Keratinocyte (primary cell): ENCODE results near the gene NTRK1. TPM values are rescaled to one million over a fixed set of nuclear protein-coding genes. Genes with fewer than 3 reads are reported as not detected.

Source experiments
- DNase-seq: peaks from one replicate; pipeline ENCODE4 v3.0.0-alpha.2; 2011; ENCODE audit warnings: low read depth, missing footprints, low spot score
- FAIRE-seq: peaks from 2 replicates; lab custom pipeline; 2011; peaks lifted over from hg19 to GRCh38; lab: Jason Lieb, UNC
- H2AFZ ChIP-seq: 2 replicates; pipeline ENCODE4 v1.6.0; 2012; ENCODE audit warnings: low read length, control low read depth, inconsistent platforms; ENCODE audit not compliant: control insufficient read depth
- H3K27ac ChIP-seq: 2 replicates; pipeline ENCODE4 v1.5.1; 2011; ENCODE audit warnings: low read length; ENCODE audit not compliant: control insufficient read depth, insufficient read depth
- H3K27me3 ChIP-seq: 3 replicates; pipeline ENCODE4 v1.6.0; 2011; ENCODE audit warnings: low read length; ENCODE audit not compliant: control insufficient read depth, insufficient read depth; ENCODE audit errors: extremely low read depth
- H3K36me3 ChIP-seq, 2 experiments: 2 replicates in 1 of 2; 3 replicates in 1 of 2; pipeline ENCODE4 v1.5.1; 2011; ENCODE audit warnings: low read length in 2 of 2, mild to moderate bottlenecking in 1 of 2; ENCODE audit not compliant: control insufficient read depth in 2 of 2, insufficient read depth in 2 of 2; ENCODE audit errors: extremely low read depth in 1 of 2
- H3K4me1 ChIP-seq: 3 replicates; pipeline ENCODE4 v1.5.1; 2011; ENCODE audit warnings: low read length; ENCODE audit not compliant: control insufficient read depth, insufficient read depth; ENCODE audit errors: extremely low read depth
- H3K4me2 ChIP-seq: 3 replicates; pipeline ENCODE4 v1.6.0; 2011; ENCODE audit warnings: low read depth, low read length; ENCODE audit not compliant: control insufficient read depth, insufficient read depth; ENCODE audit errors: extremely low read depth
- H3K4me3 ChIP-seq, 3 experiments: fragments of 200-600 bp in 1 of 3; sonication (generic) in 1 of 3; 2 replicates in 2 of 3; 3 replicates in 1 of 3; pipeline ENCODE4 v1.5.1; 2011 to 2016; ENCODE audit warnings: low read length in 3 of 3, mild to moderate bottlenecking in 3 of 3, control low read depth in 2 of 3, inconsistent platforms in 1 of 3, low read depth in 1 of 3, mixed read lengths in 1 of 3, mixed run types in 1 of 3, moderate library complexity in 1 of 3; ENCODE audit not compliant: control insufficient read depth in 2 of 3, insufficient read depth in 2 of 3; ENCODE audit errors: extremely low read depth in 1 of 3
- H3K79me2 ChIP-seq: 2 replicates; pipeline ENCODE4 v1.6.0; 2012; ENCODE audit warnings: low read length; ENCODE audit not compliant: control insufficient read depth, insufficient read depth
- H3K9ac ChIP-seq: 3 replicates; pipeline ENCODE4 v1.6.0; 2011; ENCODE audit warnings: low read length; ENCODE audit not compliant: control insufficient read depth, insufficient read depth; ENCODE audit errors: extremely low read depth
- H3K9me1 ChIP-seq: 3 replicates; pipeline ENCODE4 v1.6.0; 2011; ENCODE audit warnings: low read length; ENCODE audit not compliant: control insufficient read depth, insufficient read depth; ENCODE audit errors: extremely low read depth
- H3K9me3 ChIP-seq: 2 replicates; pipeline ENCODE4 v1.5.1; 2012; ENCODE audit warnings: low read depth, low read length; ENCODE audit not compliant: control insufficient read depth
- H4K20me1 ChIP-seq: 3 replicates; pipeline ENCODE4 v1.6.0; 2011; ENCODE audit warnings: low read length; ENCODE audit not compliant: control insufficient read depth, insufficient read depth; ENCODE audit errors: extremely low read depth
- CTCF ChIP-seq, 3 experiments: IDR thresholded peaks in 1 of 3; conservative IDR thresholded peaks in 1 of 3; optimal IDR thresholded peaks in 1 of 3; 2 replicates in 2 of 3; 3 replicates in 1 of 3; pipeline versions ENCODE3 to v1.5.1; 2011; ENCODE audit warnings: low read length in 3 of 3, mild to moderate bottlenecking in 3 of 3, moderate library complexity in 2 of 3, control low read depth in 1 of 3, inconsistent platforms in 1 of 3; ENCODE audit not compliant: insufficient read depth in 2 of 3; ENCODE audit errors: extremely low read depth in 1 of 3
- EZH2 ChIP-seq: IDR thresholded peaks from one replicate; pipeline ENCODE4 v1.6.1; 2012; ENCODE audit warnings: inconsistent platforms, mild to moderate bottlenecking, low read length, moderate library complexity
- dilution Hi-C: fragments of 300-500 bp; cut with MboI; formaldehyde crosslinking; loops from one replicate; pipeline ENCODE4 v1.7.0; 2020; ENCODE audit warnings: low sequenced_read_pairs; ENCODE audit not compliant: extremely low pct_ligation_motif_present
- polyA plus RNA-seq, 5 experiments: library from polyadenylated mRNA; depleted of rRNA in 3 of 5; stranded (reverse) in 3 of 5; stranded (forward) in 1 of 5; unstranded in 1 of 5; fragments of >200 nt; gene quantifications; 1 replicate in 1 of 5; 2 replicates in 3 of 5; 3 replicates in 1 of 5; pipeline versions ENCODE4 v1.2.1 to v1.2.3, GENCODE V29; 2011 to 2012; ENCODE audit warnings: missing spikeins in 2 of 5, low read depth in 1 of 5, low replicate concordance in 1 of 5

Gene NTRK1
- polyA plus RNA-seq, 1 donor (not counting 4 experiments of a cell fraction or from before 2014, with no cell fraction given) = 0.03 TPM

GRCh38 chr1:156899956-156900718, 39.5 kb downstream of the NTRK1 start:
- TF ChIP-seq CTCF (optimal IDR thresholded peaks at IDR 0.05 in 1 of 3, IDR thresholded peaks at IDR 0.05 in 1 of 3, conservative IDR thresholded peaks at IDR 0.05 in 1 of 3; ENCODE audit: extremely low read depth in 1 of 3, insufficient read depth in 2 of 3, low read length in 3 of 3) = no peak
- TF ChIP-seq EZH2 = no peak
- Histone ChIP-seq H3K36me3 (no peaks in the 10 kb centered on the region), H3K4me2 (no peak overlapping the region), H2AFZ (no peak overlapping the region), H3K27ac (no peak overlapping the region), H4K20me1 (no peaks in the 10 kb centered on the region), H3K79me2 (no peaks in the 10 kb centered on the region), H3K4me3 (no peak overlapping the region), H3K4me1 (peaks cover 33% of the 10 kb centered on the region), H3K9me3 (no peaks in the 10 kb centered on the region), H3K9me1 (no peaks in the 10 kb centered on the region), H3K27me3 (no peaks in the 10 kb centered on the region), H3K9ac (no peak overlapping the region)
- no peak for DNase-seq
- dilution Hi-C loops = no loop called here
- FAIRE-seq = no peak

- no peak overlapping the region for H3K4me3 ChIP-seq
- no peak for FAIRE-seq
- no peak overlapping the region for H3K4me2 ChIP-seq
- H4K20me1 ChIP-seq = no peaks in the 10 kb centered on the region
- H3K79me2 ChIP-seq = no peaks in the 10 kb centered on the region
- no peak for TF ChIP-seq CTCF (optimal IDR thresholded peaks at IDR 0.05 in 1 of 3, IDR thresholded peaks at IDR 0.05 in 1 of 3, conservative IDR thresholded peaks at IDR 0.05 in 1 of 3; ENCODE audit: extremely low read depth in 1 of 3, insufficient read depth in 2 of 3, low read length in 3 of 3)
- no peak for TF ChIP-seq EZH2
- dilution Hi-C loops = no loop called here
- no peaks in the 10 kb centered on the region for H3K27me3 ChIP-seq
- peaks cover 29% of the 10 kb centered on the region for H3K4me1 ChIP-seq
- no peaks in the 10 kb centered on the region for H3K9me1 ChIP-seq
- no peaks in the 10 kb centered on the region for H3K36me3 ChIP-seq
- no peaks in the 10 kb centered on the region for H3K9me3 ChIP-seq
- no peak for DNase-seq
- no peak overlapping the region for H2AFZ ChIP-seq
- H3K27ac ChIP-seq = no peak overlapping the region
- H3K9ac ChIP-seq = no peak overlapping the region
These were observed 40.4 kb downstream of the NTRK1 start for GRCh38 chr1:156900896-156901589.
